ENCODE data around the gene ITGB2.
A peak's percentile ranks its signal among the peaks of the same experiment; 100 is the strongest.

ITGB2 gene

DNA sequence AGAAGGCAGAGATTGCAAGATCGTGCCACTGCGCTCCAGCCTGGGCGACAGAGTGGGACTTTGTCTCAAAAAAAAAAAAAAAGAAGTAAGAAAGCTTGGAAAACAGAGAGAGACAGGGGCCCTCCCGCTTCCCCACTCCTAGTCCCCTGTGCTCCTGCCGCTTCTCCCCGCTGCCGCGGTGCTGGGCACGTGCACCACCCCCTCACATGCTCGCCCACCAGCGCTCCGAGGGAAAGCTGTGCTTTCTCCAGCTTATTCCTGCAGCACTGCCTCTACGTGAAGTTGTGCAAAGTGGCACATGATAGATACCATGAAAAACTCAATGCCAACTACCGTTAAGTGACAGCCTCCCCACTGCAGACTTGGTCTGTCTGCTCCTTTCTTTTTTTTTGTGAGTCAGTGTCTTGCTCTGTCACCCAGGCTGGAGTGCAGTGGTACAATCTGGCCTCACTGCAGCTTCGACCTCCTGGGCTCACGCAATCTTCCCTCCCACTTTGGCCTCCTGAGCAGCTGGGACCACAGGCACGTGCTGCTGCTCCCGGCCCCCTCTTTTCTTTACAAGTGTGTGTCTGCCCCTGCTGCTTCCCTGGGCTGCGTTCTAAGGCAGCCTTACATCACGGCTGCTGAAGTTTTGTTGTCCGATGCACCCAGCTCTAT lies 34.6 kb upstream of the ITGB2 start:
- no peak for DNase-seq

- DNase-seq, result no peak
These were observed 33.6 kb upstream of the ITGB2 start for GRCh38 chr21:44954281-44954771.

- DNase-seq, result no peak
These were observed 32.9 kb upstream of the ITGB2 start for GRCh38 chr21:44953628-44954021.

DNA sequence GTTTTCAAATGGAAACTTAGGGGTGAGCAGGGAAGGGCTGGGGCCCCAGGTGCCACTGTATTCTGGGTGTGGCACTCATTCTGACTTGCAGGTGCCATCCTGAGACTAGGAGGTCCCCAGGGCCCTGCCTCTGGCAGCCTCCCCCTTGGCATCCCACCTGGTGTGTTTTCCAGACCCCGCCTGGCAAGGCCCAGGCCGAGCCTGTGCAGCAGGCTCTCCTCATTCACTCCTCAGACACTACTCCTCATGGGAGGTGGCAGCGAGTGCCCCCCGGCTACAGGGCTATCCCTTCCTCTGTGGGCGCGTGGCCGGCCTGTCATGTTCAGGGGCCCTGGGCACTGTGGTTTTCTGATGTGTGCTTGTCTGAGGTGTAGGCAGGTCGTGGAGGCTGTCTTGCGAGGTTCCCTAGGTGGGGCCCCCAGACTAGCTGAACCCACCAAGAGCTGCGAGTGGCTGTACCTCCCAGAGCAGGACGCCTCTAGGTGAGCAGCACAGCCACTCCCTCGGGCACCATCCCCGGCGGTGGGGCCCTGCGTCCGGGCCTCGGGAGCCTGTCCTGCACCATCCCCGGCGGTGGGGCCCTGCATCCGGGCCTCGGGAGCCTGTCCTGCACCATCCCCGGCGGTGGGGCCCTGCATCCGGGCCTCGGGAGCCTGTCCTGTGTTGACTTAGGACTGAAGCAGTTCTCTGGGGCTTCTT lies 32.4 kb upstream of the ITGB2 start:
- no peak for DNase-seq

GRCh38 chr21:44952116-44952928 lies 31.6 kb upstream of the ITGB2 start:
- no peak for DNase-seq

- no peak for DNase-seq
These were observed 30.7 kb upstream of the ITGB2 start for GRCh38 chr21:44951186-44951915.

DNA sequence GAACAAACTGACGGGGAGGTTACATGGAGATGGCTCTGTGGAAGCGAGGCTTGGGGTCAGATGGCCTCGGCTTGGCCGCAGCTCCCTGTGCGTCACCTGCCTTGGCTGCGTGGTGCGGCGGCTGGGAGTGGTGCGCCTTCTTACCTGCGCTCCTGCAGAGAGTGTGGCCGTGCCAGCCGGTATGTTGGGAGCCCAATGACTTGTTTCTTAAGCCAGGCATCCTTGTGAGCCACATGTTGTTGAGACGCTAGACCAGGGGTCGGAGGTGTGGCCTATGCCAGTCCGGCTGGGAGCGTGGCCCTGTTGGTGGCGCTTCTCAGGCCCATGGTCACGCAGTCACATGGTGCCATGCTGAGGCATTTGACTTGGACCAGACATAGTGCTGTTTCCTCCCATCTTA lies 29.7 kb upstream of the ITGB2 start:
- no peak for DNase-seq

- DNase-seq, result peak in 1 of 2 donors; percentile 38
These were observed 29.1 kb upstream of the ITGB2 start for GRCh38 chr21:44949779-44950198.

GRCh38 chr21:44949161-44949778 lies 28.6 kb upstream of the ITGB2 start:
- no peak for DNase-seq

DNA sequence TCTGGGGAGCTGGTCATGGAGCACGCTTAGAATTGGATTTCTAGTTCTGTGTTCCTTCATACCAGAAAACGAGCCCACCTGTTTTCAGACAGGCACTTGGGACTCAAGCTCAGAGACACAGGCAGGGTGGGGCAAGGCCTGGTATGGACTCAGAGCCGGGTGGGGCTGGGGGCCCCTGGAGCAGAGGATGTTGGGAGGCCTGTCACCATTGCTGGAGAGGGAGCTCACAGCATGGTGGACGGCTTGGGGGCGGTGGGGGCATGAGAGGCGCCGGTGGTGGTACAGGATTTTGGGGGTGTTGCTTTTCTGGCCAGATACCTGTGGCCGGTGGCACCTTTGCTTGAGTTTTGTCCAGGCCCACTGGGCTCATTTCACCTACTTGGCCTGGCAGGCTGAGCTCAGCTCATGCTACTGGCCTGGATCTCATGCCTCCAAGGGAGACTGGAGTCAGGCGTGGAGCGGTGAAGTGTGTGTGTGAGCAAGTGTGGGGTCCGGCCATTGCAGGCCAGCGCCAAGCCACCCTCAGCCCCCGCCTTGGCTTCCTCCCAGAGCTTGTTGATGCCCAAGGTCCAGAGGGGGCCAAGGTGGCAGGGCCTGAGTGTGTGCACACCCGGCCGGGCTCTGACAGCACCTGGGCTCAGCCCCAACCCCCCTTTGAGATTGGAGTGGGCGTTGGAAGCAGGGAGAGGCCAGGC lies 27.9 kb upstream of the ITGB2 start:
- DNase-seq, result no peak

- no peak for DNase-seq
These were observed 27.2 kb upstream of the ITGB2 start for GRCh38 chr21:44947930-44948331.

GRCh38 chr21:44947111-44947929 lies 26.6 kb upstream of the ITGB2 start:
- no peak for DNase-seq

GRCh38 chr21:44946254-44947041 lies 25.7 kb upstream of the ITGB2 start:
- DNase-seq, result no peak

- no peak for DNase-seq
These were observed 23.9 kb upstream of the ITGB2 start for GRCh38 chr21:44944596-44944995.

DNA sequence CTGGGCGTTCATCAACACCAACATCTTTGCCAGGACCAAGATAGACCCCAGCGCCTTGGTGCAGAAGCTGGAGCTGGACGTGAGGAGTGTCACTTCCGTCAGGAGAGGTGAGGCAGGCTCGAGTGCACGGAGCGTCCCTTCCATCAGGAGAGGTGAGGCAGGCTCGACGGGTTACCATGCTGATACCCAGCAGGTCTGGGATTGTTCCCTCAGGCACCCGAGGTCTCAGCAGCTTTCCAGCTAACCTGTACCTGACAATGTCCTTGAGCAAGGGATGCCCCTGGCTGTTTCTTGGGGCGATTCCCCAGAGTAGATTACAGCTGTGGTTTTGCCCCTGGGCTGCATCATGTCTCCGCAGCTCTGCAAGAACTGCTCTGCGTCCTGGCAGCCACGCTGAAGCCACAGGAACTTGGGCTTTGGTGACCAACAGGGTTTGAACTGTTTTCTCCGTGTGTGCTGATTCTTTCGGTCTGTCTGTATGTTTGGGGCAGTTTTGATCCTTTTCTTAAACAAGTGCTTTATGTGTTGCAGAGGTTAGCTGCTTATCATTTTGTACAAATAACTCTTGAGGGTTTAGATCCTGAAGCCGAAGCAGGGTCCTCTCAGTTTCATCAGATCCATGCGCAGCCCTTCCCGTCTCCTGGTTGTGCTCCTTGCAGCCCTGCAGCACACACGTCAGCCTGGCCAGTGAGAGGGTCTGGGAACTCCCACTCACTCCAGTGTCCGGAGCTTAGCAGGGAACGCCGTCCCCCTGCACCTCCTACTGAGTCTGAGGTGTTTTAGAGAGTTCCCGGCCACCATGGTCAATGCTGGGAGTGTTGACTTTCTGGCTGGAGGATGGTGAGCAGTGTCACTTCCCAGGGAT lies 23.2 kb upstream of the ITGB2 start:
- no peak for DNase-seq

DNA sequence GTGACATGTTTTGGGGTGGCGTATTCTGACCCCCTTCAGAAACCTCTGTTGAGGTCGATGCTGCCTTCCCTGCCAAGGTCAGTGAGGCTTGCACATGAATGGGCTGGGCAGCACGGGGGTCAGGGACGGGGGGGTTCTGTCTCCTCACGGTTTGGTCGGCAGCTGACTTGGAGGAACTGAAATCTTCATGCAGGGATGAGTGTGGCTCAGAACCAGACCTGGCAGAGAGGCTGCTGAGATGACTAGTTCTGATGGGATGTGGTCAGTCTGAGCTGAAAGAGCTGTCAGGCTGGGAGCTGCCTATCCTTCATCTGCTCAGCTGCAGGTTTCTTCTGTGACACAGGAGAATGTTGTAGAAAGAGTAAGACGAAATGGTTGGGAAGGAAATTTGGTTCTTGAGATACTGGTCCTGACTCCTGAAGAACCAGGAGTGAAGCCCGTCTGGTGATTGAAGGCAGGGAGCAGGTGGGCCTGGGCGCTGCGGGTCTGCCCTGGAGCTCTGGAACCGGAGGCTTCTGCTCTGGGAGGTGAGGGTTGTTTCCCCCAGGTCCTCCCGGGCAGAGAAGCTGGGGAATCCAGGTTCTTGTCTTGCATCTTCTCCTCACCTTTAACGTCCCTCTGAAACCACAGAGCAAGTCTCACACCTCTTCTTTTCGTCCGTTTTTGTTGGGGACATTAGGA lies 22.4 kb upstream of the ITGB2 start:
- DNase-seq, result no peak

GRCh38 chr21:44942566-44942965 lies 21.9 kb upstream of the ITGB2 start:
- no peak for DNase-seq

DNA sequence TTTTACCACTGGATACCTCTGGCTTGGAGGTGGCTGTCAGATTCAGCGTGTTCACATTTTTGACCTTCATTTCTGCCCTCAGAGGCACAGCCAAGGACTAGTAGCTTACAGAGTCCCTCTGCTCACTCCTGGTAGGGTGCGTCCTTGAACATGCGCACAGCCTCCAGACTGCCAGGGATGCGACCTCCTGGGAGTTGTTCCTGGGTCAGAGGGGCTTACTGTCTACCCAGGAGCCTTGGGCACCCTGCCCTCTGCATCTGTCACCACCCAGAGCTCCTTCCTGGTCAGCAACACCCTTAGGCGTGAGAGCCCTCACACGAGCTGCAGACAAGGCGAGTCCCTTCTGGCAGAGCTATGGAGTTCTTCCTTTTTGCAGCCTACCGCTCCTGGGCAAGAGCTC lies 20.9 kb upstream of the ITGB2 start:
- no peak for DNase-seq

All from hippocampal formation (tissue), 2 donors.